Dendritic cell treated with granulocyte-macrophage colony-stimulating factor and Interleukin-4, amounts not matched to agents 40 ng/mL and 50 ng/mL, for 4 days (primary cell): ENCODE data around the gene MUC5B.

ENCODE experiments used
- H3K27ac Mint-ChIP-seq: one replicate; pipeline ENCODE4 v1.8.0; 2022; ENCODE audit warnings: mild to moderate bottlenecking, mixed read lengths
- H3K27me3 Mint-ChIP-seq: one replicate; pipeline ENCODE4 v1.8.0; 2022; ENCODE audit warnings: mild to moderate bottlenecking, mixed read lengths
- H3K36me3 Mint-ChIP-seq: one replicate; pipeline ENCODE4 v1.8.0; 2022; ENCODE audit warnings: low read depth, mixed read lengths
- H3K4me1 Mint-ChIP-seq: one replicate; pipeline ENCODE4 v1.8.0; 2022; ENCODE audit warnings: low read depth, mixed read lengths
- H3K4me3 Mint-ChIP-seq: one replicate; pipeline ENCODE4 v1.8.0; 2022; ENCODE audit warnings: mild to moderate bottlenecking, moderate library complexity, mixed read lengths
- H3K9me3 Mint-ChIP-seq: one replicate; pipeline ENCODE4 v1.8.0; 2022; ENCODE audit warnings: mixed read lengths
- intact Hi-C: fragments of 100-400 bp; cut with micrococcal nuclease; formaldehyde crosslinking; loops from one replicate; pipeline ENCODE4 v1.15.0; 2022

Gene MUC5B

GRCh38 chr11:1281974-1282365, 59.1 kb downstream of the MUC5B start:
- Mint-ChIP-seq H3K4me3 (no peak overlapping the region), H3K9me3 (no peaks in the 10 kb centered on the region), H3K36me3 (peaks cover 97% of the 10 kb centered on the region), H3K27me3 (no peaks in the 10 kb centered on the region), H3K27ac (no peak overlapping the region), H3K4me1 (no peaks in the 10 kb centered on the region)
- intact Hi-C loops: no loop called here

- H3K4me1 Mint-ChIP-seq: no peaks in the 10 kb centered on the region
- H3K36me3 Mint-ChIP-seq: peaks cover 94% of the 10 kb centered on the region
- no peaks in the 10 kb centered on the region for H3K9me3 Mint-ChIP-seq
- H3K27ac Mint-ChIP-seq: no peak overlapping the region
- H3K27me3 Mint-ChIP-seq: no peaks in the 10 kb centered on the region
- no peak overlapping the region for H3K4me3 Mint-ChIP-seq
- intact Hi-C loops: no loop called here
These were observed 60.2 kb downstream of the MUC5B start for GRCh38 chr11:1283091-1283511.

- Mint-ChIP-seq H3K9me3 (no peaks in the 10 kb centered on the region), H3K4me3 (no peak overlapping the region), H3K36me3 (peaks cover 94% of the 10 kb centered on the region), H3K4me1 (no peaks in the 10 kb centered on the region), H3K27ac (no peak overlapping the region), H3K27me3 (no peaks in the 10 kb centered on the region)
- intact Hi-C loops: no loop called here
These were observed 61.0 kb downstream of the MUC5B start for GRCh38 chr11:1283906-1284305.

- Mint-ChIP-seq H3K27ac (no peak overlapping the region), H3K4me3 (no peak overlapping the region), H3K27me3 (no peaks in the 10 kb centered on the region), H3K36me3 (peaks cover 94% of the 10 kb centered on the region), H3K4me1 (no peaks in the 10 kb centered on the region), H3K9me3 (no peaks in the 10 kb centered on the region)
- intact Hi-C loops: no loop called here
These were observed 62.5 kb downstream of the MUC5B start for GRCh38 chr11:1285316-1285744.

- Mint-ChIP-seq H3K4me3 (no peak overlapping the region), H3K9me3 (no peaks in the 10 kb centered on the region), H3K36me3 (peaks cover 94% of the 10 kb centered on the region), H3K27ac (no peak overlapping the region), H3K4me1 (no peaks in the 10 kb centered on the region), H3K27me3 (no peaks in the 10 kb centered on the region)
- intact Hi-C loops: no loop called here
These were observed 63.0 kb downstream of the MUC5B start for GRCh38 chr11:1285876-1286275.

- H3K27me3 Mint-ChIP-seq: no peaks in the 10 kb centered on the region
- peaks cover 98% of the 10 kb centered on the region for H3K36me3 Mint-ChIP-seq
- peaks cover 6% of the 10 kb centered on the region for H3K4me1 Mint-ChIP-seq
- H3K9me3 Mint-ChIP-seq: no peaks in the 10 kb centered on the region
- no peak overlapping the region for H3K4me3 Mint-ChIP-seq
- H3K27ac Mint-ChIP-seq: no peak overlapping the region
- intact Hi-C loops: no loop called here
These were observed 65.1 kb downstream of the MUC5B start for GRCh38 chr11:1287928-1288327.

GRCh38 chr11:1288426-1289151, 65.7 kb downstream of the MUC5B start:
- H3K27ac Mint-ChIP-seq: no peak overlapping the region
- H3K4me1 Mint-ChIP-seq: peaks cover 12% of the 10 kb centered on the region
- H3K27me3 Mint-ChIP-seq: no peaks in the 10 kb centered on the region
- no peak overlapping the region for H3K4me3 Mint-ChIP-seq
- intact Hi-C loops: no loop called here
- H3K9me3 Mint-ChIP-seq: no peaks in the 10 kb centered on the region
- peaks cover 98% of the 10 kb centered on the region for H3K36me3 Mint-ChIP-seq

GRCh38 chr11:1289211-1289935, 66.5 kb downstream of the MUC5B start:
- Mint-ChIP-seq H3K4me3 (no peak overlapping the region), H3K4me1 (peaks cover 14% of the 10 kb centered on the region)
- intact Hi-C loops: no loop called here

GRCh38 chr11:1290052-1291040, 67.5 kb downstream of the MUC5B start:
- no peaks in the 10 kb centered on the region for H3K9me3 Mint-ChIP-seq
- no peak overlapping the region for H3K4me3 Mint-ChIP-seq
- intact Hi-C loops: loop anchor here (5.0 kb wide), 1 partner anchor 227 kb away; no protein-coding TSS in a partner anchor
- H3K27me3 Mint-ChIP-seq: no peaks in the 10 kb centered on the region
- peaks cover 95% of the 10 kb centered on the region for H3K36me3 Mint-ChIP-seq
- no peak overlapping the region for H3K27ac Mint-ChIP-seq
- peaks cover 14% of the 10 kb centered on the region for H3K4me1 Mint-ChIP-seq

More at GRCh38 chr11:1289211-1289935, 66.5 kb downstream of the MUC5B start:
- H3K36me3 Mint-ChIP-seq: peaks cover 97% of the 10 kb centered on the region
- no peaks in the 10 kb centered on the region for H3K27me3 Mint-ChIP-seq
- H3K9me3 Mint-ChIP-seq: no peaks in the 10 kb centered on the region
- H3K27ac Mint-ChIP-seq: no peak overlapping the region

- intact Hi-C loops: loop anchor here (5.0 kb wide), 1 partner anchor 226 kb away; no protein-coding TSS in a partner anchor
These were observed 68.6 kb downstream of the MUC5B start for GRCh38 chr11:1291295-1292017.

GRCh38 chr11:1292018-1292643, 69.3 kb downstream of the MUC5B start:
- H3K4me1 Mint-ChIP-seq: peaks cover 14% of the 10 kb centered on the region
- peaks cover 92% of the 10 kb centered on the region for H3K36me3 Mint-ChIP-seq
- no peaks in the 10 kb centered on the region for H3K27me3 Mint-ChIP-seq
- H3K9me3 Mint-ChIP-seq: no peaks in the 10 kb centered on the region
- intact Hi-C loops: loop anchor here (5.0 kb wide), 1 partner anchor 225 kb away; no protein-coding TSS in a partner anchor
- no peak overlapping the region for H3K4me3 Mint-ChIP-seq
- H3K27ac Mint-ChIP-seq: no peak overlapping the region

More at GRCh38 chr11:1291295-1292017, 68.6 kb downstream of the MUC5B start:
- Mint-ChIP-seq H3K4me3 (no peak overlapping the region), H3K9me3 (no peaks in the 10 kb centered on the region), H3K4me1 (peaks cover 14% of the 10 kb centered on the region), H3K36me3 (peaks cover 95% of the 10 kb centered on the region), H3K27me3 (no peaks in the 10 kb centered on the region), H3K27ac (no peak overlapping the region)

- H3K4me3 Mint-ChIP-seq: no peak overlapping the region
- no peaks in the 10 kb centered on the region for H3K27me3 Mint-ChIP-seq
- peaks cover 20% of the 10 kb centered on the region for H3K4me1 Mint-ChIP-seq
- intact Hi-C loops: loop anchor here (5.0 kb wide), 1 partner anchor 224 kb away; no protein-coding TSS in a partner anchor
- no peaks in the 10 kb centered on the region for H3K9me3 Mint-ChIP-seq
- no peak overlapping the region for H3K27ac Mint-ChIP-seq
- peaks cover 95% of the 10 kb centered on the region for H3K36me3 Mint-ChIP-seq
These were observed 70.1 kb downstream of the MUC5B start for GRCh38 chr11:1292644-1293618.
